GM21528 (cell line): ENCODE results near the gene RCN2.
"Not testable (repeated sequence)": the region's sequence is repeated elsewhere in the genome, so short reads cannot be mapped to it uniquely, and the experiment has no call there.

Experiments used
- ATAC-seq: cut with Tn5 transposase; IDR thresholded peaks from one replicate; pipeline ENCODE4 v1.9.1; 2021; ENCODE audit warnings: mild to moderate bottlenecking, moderate library complexity; ENCODE audit not compliant: unreplicated experiment, low FRiP score

The RCN2 gene

GRCh38 chr15:76930831-76931396, 635 bp upstream of the RCN2 start:
- ATAC-seq = no peak

DNA sequence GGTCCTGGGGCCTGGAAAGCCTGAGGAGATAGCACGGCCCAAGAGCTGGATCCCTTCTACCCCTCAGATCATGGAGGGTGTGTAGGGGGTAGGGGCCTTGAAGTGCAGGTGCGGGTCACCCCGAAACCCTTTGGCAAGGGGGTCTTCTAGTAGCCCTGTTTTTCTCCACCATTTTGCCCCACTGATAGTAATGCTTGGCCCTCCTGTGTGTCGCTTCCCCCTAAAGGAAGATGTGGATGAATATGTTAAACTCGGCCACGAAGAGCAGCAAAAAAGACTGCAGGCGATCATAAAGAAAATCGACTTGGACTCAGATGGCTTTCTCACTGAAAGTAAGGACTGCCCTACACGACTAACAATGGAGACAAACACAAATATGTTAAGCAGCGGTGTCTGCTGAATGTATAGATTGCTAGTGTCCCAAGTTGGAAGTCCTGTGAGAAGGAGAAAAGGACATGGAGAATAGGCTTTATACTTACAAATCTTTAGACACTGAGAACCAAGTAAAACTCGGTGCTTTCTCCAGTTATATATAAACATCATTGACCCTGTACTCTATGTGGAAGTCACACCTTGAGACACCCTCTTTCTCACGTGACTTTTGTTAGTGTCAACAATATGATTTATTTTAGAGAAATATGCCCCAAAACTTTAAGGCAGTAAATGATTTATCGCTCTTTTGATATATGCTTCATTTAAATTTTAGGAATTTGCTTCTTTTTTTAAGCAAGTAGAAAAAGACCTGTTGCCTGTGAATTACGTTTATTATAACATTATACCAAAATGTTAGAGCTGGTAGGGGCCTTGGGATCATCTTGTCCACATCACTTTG, 802 bp downstream of the RCN2 start:
- ATAC-seq = no peak

DNA sequence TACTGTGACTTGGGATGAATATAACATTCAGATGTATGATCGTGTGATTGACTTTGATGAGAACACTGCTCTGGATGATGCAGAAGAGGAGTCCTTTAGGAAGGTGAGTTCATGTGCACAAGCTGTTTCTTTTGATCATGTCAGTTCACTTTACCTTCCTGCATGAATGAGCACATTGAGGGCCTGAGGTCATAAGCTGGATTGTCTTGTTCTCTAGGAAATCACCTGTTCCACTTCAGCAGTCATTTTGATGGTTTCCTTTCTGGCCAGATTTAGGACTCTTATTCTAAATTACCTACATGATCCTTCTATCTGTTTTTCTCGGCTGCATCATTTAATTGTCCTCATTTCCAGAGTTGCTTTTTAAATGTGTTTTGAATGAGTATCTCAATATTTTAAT, 4.1 kb downstream of the RCN2 start:
- no peak for ATAC-seq

GRCh38 chr15:76936671-76937070, 5.1 kb downstream of the RCN2 start:
- no peak for ATAC-seq

- no peak for ATAC-seq
These were observed 7.2 kb downstream of the RCN2 start for GRCh38 chr15:76938752-76939151.

GRCh38 chr15:76939715-76940114, 8.2 kb downstream of the RCN2 start:
- no peak for ATAC-seq

DNA sequence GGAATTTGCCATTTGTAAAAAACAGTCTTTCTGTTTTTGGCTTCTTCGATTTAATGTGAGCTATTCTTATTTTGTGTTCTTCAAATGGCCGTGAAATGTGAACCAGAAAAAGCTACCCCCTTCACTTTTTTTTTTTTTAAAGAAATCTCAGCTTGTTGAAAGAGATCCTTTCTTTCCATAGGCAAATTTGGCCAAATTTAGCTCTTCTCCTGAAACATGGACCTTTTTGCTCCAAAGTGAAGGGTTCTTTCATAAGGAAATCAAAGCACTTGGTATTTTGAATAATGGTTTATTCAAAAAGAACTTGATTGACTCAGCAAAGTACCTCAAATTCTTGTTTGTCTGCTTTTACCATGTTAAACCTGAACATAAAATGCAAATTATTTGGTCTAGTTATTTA, 10.1 kb downstream of the RCN2 start:
- ATAC-seq = no peak

- ATAC-seq = no peak
These were observed 10.8 kb downstream of the RCN2 start for GRCh38 chr15:76942331-76942730.

GRCh38 chr15:76945494-76946093, 14.0 kb downstream of the RCN2 start:
- no peak for ATAC-seq

DNA sequence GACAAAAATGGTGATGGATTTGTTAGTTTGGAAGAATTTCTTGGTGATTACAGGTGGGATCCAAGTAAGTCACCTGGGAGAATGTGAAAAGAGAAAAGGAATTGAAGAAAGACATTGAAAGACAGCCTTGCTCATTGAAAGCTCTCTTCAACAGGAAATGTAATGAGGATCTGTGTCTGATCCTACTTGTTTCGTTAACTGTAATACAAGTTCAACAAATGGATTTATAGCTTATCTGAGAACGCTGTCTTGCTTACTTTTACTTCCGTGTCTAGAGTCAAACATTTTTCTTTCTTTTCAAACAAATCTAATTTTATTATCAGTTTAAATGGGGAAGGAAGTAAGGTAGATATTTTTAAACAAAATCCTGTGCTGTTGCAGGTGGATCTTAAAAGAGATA, 15.9 kb downstream of the RCN2 start:
- no peak for ATAC-seq

- no peak for ATAC-seq
These were observed 19.7 kb downstream of the RCN2 start for GRCh38 chr15:76951220-76951619.

DNA sequence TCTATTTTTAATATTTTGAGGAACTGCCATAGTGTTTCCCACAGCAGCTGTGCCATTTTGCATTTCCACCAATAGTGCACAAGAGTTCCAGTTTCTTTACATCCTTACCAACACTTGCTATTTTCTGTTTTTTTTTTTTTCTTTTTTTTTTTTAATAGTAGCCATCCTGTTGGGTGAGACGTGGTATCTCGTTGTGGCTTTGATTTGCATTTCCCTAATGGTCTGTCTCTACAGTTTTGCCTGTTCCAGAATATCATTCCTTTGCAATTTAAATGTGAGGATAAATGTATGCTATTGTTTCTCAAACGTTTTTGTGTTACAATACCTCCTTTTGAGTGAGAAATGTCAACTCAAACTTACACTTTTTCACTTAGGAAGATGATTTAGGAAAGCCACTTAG, 22.4 kb downstream of the RCN2 start:
- ATAC-seq = no peak

DNA sequence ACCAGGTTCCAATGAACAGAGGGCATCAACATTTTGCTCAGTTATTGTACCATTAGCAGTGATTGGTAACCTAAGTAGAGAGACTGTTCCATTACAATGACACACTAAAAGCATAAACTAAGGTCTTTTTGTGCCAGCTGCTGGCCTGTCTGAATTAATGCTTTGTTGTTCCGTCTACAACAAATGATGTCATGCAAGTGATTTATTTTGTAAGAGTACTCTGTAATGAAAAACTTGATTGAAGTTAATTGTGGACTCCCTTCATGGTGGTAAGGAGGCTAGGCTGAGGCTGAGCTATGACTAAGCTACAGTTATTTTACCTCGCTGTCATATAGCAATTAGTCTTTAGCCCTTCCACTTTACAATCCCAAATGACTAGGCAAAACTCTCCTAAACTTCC, 23.2 kb downstream of the RCN2 start:
- no peak for ATAC-seq

- no peak for ATAC-seq
These were observed 29.9 kb downstream of the RCN2 start for GRCh38 chr15:76961268-76962011.

DNA sequence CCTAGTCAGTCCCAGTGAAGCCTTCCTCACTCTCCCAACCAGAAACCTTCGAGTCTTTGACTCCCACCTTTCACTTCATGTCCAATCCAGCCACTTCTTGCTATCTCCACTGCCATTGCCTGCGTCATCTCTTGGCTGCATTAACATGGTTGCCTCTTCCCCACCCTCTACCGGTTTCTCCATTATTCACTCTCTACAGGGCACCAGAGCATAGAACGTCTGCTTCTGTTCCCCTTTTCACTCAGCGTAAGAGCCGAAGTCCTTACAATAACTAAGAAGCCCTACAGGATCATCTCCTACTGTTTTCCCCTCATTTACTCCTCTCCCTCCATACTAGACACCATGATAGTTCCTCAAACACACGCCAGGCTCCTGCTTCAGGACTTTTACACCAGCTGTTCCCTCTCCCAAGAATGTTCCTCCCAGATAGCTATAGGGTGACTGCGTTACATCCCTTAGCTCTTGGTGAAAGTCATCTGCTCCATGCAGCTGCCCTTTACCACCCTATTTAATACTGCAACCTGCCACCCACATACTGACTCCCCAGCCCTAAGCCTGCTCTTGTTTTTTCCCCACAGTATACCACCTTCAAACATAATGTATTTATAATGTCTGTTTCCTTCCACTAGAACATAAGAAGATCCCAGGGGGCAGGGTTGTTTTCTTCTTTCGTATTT, 30.9 kb downstream of the RCN2 start:
- no peak for ATAC-seq

DNA sequence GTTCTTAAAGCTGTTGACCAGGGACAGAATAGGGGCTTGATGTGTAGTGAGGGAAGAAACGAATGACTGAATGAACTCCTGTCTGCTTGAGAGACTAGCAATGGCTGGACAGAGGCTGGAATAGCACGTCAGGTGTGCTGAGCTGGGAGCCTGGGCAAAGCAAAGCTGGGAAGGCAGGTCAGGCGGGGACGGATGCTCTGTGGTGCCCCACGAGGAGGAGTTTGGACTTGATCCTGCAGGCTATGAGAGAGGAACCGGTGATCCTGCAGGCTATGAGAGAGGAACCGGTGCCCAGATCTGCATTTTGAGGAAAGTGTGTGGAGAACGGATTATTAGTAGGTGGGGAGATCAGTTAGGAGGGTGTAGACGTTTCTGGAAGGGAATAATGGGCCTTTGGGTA, 32.0 kb downstream of the RCN2 start:
- ATAC-seq = no peak

DNA sequence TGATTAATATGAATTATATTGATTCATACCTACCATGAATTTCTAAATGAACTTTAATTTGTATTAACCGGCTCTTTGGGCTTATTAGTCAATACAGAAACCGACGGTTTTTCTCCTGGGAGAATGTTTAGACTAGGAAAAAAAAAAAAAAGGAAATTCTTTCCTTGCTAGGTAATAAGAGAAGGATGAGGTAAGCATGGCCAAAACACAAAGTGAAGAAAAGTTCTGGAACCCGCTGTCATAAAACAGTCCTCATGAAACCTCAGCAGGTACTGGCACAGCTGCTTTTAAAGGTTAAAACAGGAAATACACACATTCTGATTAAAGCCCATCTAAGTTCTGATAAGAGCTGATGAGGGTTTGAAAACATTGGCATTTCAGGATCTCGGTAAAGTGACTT, 32.6 kb downstream of the RCN2 start:
- ATAC-seq = no peak

GRCh38 chr15:76966051-76966450, 34.5 kb downstream of the RCN2 start:
- not testable (repeated sequence) for ATAC-seq

DNA sequence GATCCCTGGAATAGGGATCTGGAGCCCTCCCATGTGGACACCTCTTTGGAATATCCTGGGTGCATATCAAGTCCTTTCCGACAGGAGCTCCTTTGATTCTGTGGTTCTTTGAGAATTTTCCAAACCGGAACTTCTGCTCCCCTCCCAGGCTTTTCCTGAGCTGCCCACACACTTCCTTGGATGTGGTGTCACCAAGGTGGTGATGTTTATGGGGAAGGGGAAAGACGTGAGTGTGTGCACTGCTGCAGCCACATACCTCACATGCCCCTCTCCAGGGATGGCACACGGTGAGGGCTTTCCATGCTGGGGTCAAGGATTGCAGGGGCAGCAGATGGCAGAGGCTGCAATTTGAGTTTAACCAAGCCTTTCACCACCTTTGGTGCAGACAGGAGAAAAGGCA, 35.5 kb downstream of the RCN2 start:
- no peak for ATAC-seq

DNA sequence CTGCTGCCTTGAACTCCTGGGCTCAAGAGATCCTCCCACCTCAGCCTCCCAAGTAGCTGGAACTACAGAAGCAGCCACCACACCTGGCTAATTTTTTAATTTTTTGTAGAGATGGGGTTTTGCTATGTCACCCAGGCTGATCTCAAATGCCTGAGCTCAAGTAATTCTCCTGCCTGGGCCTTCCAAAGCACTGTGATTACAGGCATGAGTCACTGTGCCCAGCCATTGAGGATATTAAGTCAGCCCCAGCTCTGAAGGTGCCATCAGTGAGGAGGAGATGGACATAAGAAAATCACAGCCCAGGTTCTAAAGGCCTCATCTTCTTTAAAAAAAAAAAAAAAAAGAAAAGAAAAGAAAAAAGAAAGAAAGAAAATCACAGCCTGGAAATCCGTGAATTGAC, 36.8 kb downstream of the RCN2 start:
- no peak for ATAC-seq
